Liver (tissue), 3 donors: ENCODE measurements around the gene SERINC5.
"Not testable (repeated sequence)": the region's sequence is repeated elsewhere in the genome, so short reads cannot be mapped to it uniquely, and the experiment has no call there.

ENCODE experiments used
- ATF3 ChIP-seq: IDR thresholded peaks from 2 replicates; pipeline ENCODE4 v1.6.1; 2016; ENCODE audit warnings: antibody characterized with exemption
- CTCF ChIP-seq: fragments of 150-350 bp; IDR thresholded peaks from 2 replicates; pipeline ENCODE4 v1.5.1; 2017; ENCODE audit warnings: improper control_type of control experiment, low read depth, low read length; ENCODE audit not compliant: missing input control
- EGR1 ChIP-seq, 2 donors: IDR thresholded peaks; 2 replicates each; pipeline ENCODE4 v1.6.1; 2016 to 2018; ENCODE audit warnings: antibody characterized with exemption in 2 of 2, low read depth in 2 of 2
- GABPA ChIP-seq, 2 donors: IDR thresholded peaks in 1 of 2; conservative IDR thresholded peaks in 1 of 2; 2 replicates each; pipeline ENCODE4 v1.6.1; 2016; ENCODE audit warnings: antibody characterized with exemption in 2 of 2, mild to moderate bottlenecking in 1 of 2, moderate library complexity in 1 of 2
- HNF4A ChIP-seq, 2 donors: conservative IDR thresholded peaks; 2 replicates each; pipeline ENCODE4 v1.6.1; 2016; ENCODE audit warnings: antibody characterized with exemption in 2 of 2, mild to moderate bottlenecking in 2 of 2
- MAX ChIP-seq: IDR thresholded peaks from 2 replicates; pipeline ENCODE4 v1.6.1; 2016; ENCODE audit warnings: antibody characterized with exemption
- RAD21 ChIP-seq, 2 donors: IDR thresholded peaks; 2 replicates each; pipeline ENCODE4 v1.6.1; 2016; ENCODE audit warnings: antibody characterized with exemption in 2 of 2, mild to moderate bottlenecking in 2 of 2
- REST ChIP-seq: IDR thresholded peaks from 2 replicates; pipeline ENCODE4 v1.6.1; 2016; ENCODE audit warnings: antibody characterized with exemption, mild to moderate bottlenecking
- RXRA ChIP-seq, 2 donors: IDR thresholded peaks; 2 replicates each; pipeline ENCODE4 v1.6.1; 2017 to 2018; ENCODE audit warnings: antibody characterized with exemption in 2 of 2, mild to moderate bottlenecking in 1 of 2
- SP1 ChIP-seq: IDR thresholded peaks from 2 replicates; pipeline ENCODE4 v1.6.1; 2018; ENCODE audit warnings: antibody characterized with exemption, mild to moderate bottlenecking
- TAF1 ChIP-seq: conservative IDR thresholded peaks from 2 replicates; pipeline ENCODE4 v1.6.1; 2016; ENCODE audit warnings: antibody characterized with exemption, mild to moderate bottlenecking
- YY1 ChIP-seq: IDR thresholded peaks from 2 replicates; pipeline ENCODE4 v1.6.1; 2016; ENCODE audit warnings: antibody characterized with exemption, mild to moderate bottlenecking
- ZBTB33 ChIP-seq: IDR thresholded peaks from 2 replicates; pipeline ENCODE4 v1.6.1; 2016; ENCODE audit warnings: antibody characterized with exemption
- donor health status: healthy.
- donor health status: healthy.

- not testable (repeated sequence) for TF ChIP-seq YY1; ZBTB33; TAF1; CTCF; RXRA (IDR thresholded peaks at IDR 0.05); REST; SP1; GABPA (IDR thresholded peaks at IDR 0.05 in 1 of 2, conservative IDR thresholded peaks at IDR 0.05 in 1 of 2); EGR1 (IDR thresholded peaks at IDR 0.05; ENCODE audit: low read depth in 2 of 2); MAX; RAD21 (IDR thresholded peaks at IDR 0.05); ATF3; HNF4A (conservative IDR thresholded peaks at IDR 0.05)
Measured at GRCh38 chr5:80300796-80301195, 44.9 kb upstream of the SERINC5 start.
